HG02678 (cell line): Measurements from ENCODE around the gene CDCA4.

ENCODE experiments used
- ATAC-seq: cut with Tn5 transposase; IDR thresholded peaks from one replicate; pipeline ENCODE4 v1.9.1; 2021; ENCODE audit warnings: mild to moderate bottlenecking, moderate library complexity; ENCODE audit not compliant: unreplicated experiment

Gene CDCA4

DNA sequence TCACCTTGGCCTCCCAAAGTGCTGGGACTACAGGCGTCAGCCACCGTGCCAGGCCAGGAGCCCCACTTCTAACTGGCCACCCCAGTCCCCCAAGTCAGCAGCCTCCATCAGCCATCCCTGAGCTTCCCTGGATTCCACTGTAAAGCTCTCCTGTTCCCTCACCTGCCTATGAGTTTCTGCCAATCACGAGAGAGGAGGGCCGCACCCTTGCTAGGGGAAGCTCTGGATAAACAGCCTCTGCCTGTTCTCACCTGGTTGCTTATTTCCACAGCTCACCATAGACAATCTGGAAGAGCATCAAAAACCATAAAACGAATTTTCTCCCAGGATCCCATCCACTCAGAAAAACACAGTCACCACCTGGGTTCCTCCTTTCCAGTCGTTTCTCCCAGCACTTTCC lies 5.0 kb downstream of the CDCA4 start:
- ATAC-seq: no peak

DNA sequence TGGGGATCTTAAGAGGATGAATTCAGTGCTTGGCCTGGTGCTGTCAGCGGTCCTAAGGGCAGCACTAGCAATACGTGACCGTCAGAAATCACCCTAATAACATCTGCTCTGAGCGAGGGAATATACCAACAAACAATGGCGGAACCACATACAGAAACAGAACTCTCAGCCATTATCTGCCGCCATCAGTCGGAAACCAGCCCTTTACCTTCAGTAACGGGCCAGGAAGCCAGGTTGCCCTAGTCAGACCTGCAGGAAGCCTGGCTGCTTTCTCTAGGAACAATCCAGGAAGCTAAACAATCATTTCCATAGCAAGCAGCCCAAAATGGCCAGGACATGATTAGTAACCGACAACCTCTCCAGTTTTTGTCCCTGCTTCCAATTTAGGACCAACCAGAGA lies 5.6 kb downstream of the CDCA4 start:
- no peak for ATAC-seq

DNA sequence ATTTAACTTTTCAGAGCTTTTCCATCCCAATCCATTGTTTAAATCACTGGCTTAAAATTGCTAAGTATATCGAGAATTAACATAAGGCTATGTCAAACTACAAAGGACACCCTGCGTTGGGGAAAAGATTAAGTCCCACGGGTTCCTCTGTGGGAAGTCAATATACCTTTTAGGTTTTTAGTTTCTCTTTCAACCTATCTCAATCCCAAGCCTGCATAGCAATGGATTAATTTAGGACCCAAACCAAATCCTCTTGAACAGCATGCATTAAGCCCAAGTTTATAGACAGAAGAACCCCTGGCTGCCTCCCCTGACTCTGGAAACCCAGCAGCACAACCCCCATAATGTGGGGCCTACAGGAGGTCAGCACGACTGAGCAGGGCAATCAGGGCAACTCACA lies 6.3 kb downstream of the CDCA4 start:
- no peak for ATAC-seq

DNA sequence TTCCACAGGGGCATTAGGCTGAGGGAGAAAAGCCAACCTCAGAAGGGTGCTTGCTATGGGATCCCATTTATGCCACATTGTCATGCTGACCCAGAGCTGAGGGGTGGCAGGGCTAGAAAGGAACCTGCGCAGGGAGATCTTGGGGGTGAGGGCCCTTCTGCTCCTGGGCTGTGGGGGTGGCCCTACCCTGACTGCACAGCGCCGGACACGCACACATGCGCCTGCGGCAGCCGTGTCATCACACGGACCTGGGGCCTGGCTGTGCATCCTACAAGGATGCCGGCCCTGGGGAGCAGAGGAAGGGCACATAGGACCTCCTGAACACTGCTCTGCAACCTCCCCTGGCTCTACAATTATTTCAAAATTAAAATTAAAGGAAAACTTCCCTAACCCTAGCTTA lies 6.9 kb downstream of the CDCA4 start:
- ATAC-seq: no peak

DNA sequence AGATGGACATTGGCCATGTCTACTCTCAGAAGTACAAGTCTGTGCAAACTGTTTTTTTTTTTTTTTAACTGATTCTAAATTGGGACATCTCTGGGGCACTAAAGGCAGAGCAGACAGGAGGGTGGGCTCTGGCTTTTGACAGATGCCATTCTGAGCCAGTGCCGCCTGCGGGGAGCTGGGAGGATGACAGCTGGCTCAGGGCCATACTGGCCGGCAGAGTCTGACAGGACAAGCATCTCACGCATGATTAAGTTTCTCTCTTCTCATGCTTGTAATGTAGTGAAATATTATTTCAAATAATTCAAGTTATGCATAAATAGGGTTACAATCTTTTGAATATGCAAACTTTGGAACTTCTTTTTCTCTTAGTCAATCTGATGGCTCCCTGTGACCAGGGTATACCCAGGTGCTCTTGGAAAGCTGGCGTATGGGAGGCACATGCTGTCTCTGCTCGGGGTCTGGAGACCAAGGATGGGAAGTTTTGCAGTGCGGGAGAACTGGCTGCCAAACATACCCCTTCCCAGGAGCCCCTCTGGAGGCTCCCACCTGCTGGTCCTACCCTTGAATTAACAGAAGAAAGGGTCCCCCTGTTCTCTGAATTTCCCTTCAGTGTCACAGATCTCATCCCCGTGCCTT lies 7.6 kb downstream of the CDCA4 start:
- no peak for ATAC-seq

DNA sequence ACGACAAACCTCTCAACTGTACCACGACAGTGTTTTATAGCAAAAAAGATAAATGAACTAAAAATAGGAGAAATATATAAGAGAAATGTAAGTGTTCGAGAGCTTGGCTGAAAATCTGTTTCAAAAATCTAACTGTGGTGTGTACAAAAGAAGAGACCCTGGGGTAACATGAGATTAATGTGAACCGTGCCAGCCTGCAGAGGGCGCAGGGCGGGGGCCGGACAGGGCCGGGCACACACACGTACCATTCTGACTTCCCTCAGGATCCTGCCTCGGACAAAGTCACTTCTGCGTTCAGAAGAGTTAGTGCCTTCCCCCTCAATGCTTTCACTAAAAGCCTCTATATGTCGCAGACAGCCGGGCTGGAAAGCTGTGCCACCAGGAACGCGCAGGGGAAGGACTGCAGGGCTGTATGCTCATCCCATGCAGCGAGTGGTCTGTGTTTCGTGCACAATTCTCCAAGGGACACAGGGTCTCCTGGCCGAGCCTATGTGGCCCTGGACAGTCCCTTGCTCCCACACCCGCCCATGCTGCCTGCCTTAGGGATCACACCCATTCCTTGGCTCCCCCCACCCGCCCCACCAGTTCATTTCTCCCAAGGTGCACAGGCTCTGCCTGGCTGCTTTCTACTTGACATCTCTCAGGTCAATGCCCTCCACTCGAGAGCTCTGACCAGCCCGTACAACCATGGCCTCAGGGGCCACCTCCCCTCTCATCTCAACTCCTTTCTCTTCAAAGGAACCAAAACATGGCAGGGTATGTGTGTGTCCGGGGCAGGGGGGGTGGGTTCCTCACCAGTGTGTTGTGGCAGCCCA lies 8.5 kb downstream of the CDCA4 start:
- no peak for ATAC-seq

DNA sequence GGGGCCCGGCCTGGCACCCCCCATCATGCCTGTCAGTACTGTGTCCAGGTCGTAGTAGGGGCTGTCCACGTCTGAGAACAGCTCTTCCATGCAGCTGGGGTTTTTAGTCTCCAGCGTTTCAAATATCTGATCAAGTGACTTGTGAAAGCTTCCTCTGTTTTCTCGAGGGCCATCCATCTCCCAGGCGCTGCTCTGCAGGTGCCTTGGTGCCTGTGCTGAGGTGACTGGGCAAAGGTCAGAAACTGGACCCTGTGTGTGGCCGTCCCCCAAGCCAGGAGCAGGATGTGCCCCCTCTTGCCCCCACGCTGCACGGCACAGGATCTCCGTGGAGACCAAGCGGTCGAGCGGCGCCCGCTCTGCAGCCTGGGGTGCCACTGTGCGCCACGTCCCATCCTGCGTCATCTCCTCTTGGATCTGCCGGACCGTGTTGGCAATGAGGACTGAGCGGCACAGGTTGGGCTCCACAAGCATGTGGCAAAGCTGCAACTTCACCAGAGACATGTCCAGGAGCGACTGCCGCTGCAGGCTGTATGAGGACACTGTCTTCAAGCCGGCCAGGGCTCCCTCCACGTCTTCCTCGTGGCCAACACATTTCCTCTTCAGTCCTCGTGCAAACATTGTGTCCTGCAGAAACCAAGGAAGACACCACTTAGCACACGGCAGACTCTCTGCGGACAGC lies 9.4 kb downstream of the CDCA4 start:
- no peak for ATAC-seq

DNA sequence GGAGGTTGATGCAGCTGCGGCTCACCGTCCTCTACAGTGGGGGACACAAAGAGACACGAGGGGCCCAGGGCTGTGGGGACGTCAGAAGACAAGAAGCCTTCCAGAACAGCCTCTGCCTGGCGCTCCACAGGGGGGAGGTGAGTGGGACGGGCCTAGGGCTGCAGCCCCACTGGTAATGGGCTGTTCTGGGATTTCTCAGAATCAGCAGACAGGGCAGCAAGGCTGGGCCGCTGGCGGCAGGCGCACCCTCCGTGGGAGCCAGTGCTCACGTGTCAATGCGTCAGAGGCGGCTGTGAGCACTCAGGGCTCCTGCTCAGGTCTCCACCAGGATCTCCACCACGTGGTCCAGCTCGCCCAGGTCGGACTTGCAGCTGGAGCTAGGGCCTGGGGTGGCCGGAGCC lies 10.0 kb downstream of the CDCA4 start:
- no peak for ATAC-seq

DNA sequence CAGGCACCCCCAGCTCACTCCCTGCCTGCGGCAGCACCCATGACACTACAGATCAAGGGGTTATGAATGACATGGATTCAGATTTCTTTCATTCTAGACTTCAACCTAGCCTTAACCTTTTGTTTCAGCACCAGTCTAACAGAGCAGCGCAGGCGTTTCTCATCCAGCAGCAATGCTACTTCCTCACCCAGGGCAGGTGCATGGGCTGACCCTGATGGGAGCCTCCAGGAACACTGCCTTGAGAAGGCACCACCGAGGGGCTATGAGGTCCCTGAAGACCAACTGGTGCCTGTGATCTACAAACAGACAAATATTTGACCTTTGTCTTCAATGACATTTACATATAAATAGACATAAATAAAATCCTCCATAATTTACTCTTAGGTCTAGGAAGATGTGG lies 10.8 kb downstream of the CDCA4 start:
- no peak for ATAC-seq

DNA sequence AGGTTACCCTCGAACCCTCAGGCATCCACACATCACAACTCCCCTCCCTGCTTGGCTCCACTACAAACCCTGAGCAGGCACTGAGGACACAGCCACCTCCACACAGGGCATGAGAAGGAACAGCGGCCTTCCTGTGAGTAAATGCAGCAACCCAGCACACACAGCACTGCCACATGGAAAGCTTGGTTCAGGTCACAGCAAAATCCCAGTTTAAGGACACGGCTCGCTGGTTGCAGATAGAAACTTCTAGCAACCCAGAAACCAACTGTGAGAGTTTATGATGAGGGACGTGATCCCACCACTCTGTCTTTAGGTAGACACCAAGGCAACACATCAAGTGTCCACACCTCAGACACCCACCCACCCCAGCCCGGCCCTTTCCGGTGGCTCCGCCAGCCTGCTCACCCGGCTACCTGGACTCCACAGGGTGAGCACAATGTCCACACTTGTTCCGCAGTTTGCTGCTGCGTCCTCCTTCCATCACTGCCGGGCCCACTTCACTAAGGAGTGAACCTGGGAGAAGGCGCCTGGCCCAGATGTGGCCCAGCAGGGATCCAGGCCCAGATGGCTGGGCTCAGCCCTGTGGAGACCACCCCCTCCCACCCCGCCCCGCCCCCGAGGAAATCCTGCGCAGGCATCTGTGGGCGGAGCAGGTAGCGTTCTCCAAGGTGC lies 13.2 kb downstream of the CDCA4 start:
- ATAC-seq: no peak

DNA sequence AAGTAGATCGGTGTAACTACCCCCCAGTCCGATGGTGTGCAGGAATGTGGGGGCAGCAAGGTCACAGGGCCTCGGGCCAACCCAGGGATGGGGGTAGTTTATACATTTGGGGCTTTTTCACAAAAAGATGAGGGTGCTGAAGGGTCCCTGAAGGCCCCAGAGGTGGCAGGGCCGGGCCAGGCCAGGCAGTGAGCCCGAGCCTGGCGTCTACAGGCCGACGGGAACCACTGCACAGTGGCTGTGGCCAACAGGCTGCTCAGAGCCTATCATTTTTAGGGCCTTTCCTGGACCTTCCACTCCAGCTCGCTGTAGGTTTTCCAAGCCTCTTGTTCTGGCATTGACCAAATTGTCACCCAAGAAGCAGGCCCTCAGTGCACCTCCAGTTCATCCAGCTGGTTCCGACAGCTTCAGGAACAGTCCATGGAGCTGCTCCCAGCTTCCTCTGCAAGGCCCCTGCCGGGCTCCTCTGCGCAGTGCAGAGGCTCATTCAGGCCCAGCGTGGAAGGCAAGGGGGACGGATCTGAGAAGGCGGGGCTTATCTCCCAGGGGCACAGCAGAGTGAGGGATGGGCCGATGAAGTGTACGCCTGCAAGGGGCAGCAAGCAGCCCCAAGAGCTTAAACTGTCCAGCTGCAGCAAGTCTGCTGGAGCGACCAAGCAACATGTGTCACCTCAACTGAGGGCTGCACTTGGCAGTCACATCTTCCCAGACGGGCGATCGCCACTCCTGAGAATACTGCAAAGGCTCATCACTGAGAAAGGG lies 13.9 kb downstream of the CDCA4 start:
- no peak for ATAC-seq

DNA sequence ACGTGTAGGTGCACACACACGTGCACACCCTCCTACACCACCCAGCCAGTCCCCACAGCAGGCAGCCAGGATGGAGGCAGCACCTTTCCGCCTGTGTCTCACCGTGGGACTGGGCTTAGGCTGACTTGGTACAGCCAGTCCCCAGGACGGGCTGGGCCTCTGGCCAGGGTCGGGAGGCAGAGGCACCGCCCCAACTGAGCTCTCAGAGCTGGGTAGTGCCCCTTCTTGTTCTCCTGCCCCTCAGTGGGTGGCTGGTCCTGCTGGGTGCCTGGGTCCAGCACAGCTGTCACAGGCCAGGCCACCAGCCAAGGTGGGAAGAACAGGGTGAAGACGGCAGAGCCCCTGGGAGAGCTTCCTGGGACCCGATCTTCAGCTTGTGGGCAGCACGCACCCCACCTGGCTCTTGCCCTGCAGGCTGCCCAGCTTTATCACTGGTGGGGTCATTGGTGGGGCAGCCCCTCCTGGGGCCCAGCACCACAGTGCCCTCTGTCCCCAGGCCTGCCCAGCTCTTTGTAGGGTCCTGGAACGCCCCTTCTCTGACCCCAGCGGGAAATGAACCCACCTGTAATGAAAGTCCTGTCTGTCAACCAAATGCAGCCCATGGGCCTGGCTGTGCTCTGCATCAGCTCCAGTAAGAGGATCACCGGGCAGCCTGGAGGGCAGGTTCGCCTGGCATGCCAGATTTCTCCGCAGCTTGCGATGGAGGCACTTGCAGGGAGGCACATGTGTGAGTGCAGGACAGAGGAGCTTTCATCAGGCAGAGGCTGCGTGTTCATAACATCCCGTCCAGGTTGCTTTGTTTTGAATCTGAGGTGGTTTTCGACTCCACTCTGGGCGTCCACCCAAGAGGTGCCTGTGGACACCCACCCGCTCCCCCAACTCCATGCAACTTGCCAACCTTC lies 14.7 kb downstream of the CDCA4 start:
- no peak for ATAC-seq

DNA sequence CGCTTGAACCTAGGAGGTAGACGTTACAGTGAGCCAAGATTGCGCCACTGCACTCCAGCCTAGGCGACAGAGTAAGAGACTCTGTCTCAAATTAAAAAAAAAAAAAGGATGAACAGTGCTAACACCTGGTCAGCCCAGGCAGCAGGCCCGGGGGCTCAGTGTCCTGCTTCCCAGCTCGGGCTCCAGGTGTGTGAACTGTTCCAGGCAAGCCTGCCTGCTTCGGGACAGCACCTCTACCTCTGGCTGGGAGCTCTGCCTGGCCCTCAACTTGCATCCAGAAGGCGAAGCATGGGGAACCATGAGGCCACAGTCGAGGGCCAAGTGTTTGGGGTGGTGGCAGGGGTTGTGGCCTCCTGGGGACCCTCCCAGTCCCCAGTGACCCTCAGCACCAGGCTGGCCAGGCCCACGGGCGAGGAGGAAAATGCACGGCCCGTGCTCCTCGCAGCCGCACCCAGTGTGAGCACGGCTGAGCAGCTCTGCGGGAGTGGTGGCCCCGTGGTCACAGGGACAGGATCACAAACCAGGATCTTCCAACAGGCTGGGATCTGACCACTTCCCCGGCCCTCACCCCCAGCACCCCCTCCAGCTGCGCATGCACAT lies 15.5 kb downstream of the CDCA4 start:
- ATAC-seq: no peak

DNA sequence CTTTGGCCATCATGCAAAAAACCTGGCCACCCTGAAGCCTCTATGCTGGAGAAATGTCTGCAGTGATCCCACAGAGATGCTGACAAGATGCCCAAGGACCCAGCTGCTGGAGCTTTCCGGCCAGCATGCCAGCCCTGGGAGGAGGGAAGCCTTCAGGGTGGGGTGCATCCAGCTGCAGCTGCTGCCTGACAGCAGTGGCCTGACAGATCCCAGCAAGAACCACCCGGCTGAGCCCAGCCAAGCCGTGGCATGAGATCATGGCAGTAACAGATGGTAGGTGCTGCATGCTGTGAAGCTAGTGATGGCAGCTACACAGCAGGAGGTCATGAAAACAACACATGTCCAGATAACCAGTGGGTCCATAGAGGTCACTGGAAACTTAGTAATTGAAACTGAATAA lies 21.5 kb downstream of the CDCA4 start:
- no peak for ATAC-seq

DNA sequence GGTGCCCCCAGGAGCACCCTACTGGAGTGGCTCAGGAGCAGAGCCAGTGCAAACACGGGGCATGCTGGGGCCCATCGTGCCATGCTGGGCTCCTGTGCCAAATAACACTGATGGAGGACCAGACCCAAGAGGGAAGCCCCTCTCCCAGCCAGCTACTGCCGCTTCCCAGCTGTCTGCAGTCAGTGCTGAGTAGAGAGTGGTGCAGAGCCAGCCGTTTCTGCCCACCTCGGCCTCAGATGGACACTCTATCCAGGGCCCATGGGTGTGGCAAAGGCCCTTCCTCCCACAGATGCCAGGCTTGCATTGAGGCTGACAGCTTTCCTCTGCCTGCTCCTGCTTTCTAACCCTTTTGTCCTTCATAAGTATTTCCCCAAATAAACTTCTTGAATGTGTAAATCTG lies 22.1 kb downstream of the CDCA4 start:
- no peak for ATAC-seq

DNA sequence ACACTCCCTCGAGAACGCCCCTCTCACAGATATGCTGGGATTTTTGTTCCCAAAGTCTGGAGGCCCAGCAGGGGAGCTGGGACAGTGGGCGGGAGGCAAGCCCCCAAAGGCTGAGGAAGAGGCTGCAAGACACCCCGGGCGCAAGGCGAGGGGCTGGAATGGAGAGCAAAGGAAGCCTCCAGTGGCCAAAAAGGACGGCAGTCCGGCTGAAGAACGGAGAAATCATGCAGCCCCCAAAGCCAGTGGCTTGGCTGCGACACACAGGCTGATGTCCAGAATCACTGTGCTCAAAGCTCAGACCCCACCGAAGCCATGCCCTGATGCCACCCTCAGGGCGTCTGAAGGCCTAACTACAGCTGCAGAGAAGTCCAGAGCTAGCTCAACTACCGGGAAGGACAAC lies 24.4 kb downstream of the CDCA4 start:
- ATAC-seq: no peak

DNA sequence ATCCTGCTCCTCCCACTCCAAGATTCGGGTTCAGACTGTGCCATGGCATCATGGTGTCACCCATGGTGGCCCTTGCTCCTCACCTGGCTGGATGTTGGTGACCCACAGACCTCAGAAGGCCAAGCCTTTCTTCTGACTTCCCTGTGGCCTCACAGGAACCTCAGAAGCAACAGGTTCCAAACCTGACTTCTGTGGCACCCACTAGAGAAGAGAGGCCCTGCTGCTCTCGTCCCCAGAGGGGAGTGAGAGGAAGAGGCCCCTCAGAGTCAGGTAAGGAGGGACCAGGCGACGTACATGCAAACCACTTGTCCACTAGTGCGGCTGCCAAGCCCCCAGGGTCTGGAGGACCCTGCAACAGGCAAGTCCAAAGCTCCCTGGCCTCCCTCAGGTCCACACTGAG lies 24.9 kb downstream of the CDCA4 start:
- no peak for ATAC-seq

DNA sequence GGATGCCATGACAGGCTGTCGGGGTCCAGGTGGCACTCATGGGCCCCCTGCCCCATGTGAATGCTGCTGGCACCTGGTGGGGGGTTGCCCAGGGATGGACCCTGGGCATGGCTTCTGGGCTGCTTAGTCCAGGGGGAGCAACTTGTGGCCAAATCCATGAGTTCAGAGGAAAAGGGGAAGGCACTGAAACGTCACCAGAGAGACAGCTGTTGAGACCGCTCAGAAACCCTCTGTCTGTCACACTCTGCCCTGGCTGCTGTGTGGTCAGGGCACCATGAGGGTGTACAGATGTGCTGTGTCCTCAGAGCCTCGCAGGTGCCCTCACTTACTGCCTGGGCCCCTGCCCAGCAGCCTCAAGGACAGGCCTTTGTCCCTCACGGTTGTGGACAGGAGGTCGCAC lies 25.9 kb downstream of the CDCA4 start:
- ATAC-seq: no peak

DNA sequence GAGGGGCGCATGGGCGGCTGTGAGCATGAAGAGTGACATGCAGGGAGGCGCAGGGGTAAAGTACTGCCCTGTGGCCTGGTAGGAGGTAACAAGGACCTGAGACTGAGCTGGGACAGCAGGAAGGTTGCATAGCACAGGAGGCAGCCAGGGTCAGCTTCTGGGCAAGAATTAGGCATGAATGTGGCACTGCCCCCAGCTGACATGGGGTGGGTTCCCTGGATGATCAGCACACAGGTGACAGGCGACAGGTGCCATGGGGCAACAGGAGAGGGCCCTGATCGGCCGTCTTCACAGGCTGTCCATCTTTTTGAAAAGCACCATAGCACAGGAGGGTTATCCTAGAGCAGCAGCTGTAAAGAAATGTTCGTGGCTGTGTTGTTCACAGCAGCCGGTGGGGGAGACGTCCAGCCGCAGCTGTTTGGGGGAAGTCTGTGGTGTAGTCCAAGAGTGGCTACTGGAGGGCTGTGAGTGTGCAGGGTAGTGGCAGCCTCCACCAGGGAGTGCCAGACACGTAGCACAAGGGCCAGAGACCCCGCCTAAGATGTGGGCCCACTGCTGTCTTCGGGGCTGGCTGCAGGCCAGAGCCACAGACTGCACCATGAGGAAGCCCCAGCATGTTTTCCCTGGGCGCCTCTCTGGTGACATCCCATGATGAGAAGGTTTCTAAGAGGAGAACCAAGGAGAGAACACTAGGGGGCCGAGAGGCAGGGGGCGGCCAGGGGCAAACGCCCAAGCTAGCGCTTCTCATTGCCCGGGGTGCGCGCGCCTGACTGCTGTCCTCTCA lies 26.9 kb downstream of the CDCA4 start:
- ATAC-seq: no peak
